SU-DHL-6 (cell line): ENCODE results near the gene TBKBP1.

ENCODE experiments used
- EZH2phosphoT487 ChIP-seq: fragments of 200-600 bp; sonication (generic), shearing (Covaris generic); conservative IDR thresholded peaks from 2 replicates; pipeline ENCODE4 v1.6.1; 2018; ENCODE audit warnings: mild to moderate bottlenecking, antibody characterized with exemption, low read length, moderate library complexity, mixed read lengths
- TF ChIP-seq, protein P1 (sequence below): fragments of 200-600 bp; sonication (generic); IDR thresholded peaks from one replicate; pipeline ENCODE4 v1.5.1; 2017; ENCODE audit warnings: antibody characterized with exemption, mild to moderate bottlenecking, low read length, moderate library complexity; ENCODE audit not compliant: insufficient read depth, poor library complexity, severe bottlenecking

- TF ChIP-seq, protein P1, sequence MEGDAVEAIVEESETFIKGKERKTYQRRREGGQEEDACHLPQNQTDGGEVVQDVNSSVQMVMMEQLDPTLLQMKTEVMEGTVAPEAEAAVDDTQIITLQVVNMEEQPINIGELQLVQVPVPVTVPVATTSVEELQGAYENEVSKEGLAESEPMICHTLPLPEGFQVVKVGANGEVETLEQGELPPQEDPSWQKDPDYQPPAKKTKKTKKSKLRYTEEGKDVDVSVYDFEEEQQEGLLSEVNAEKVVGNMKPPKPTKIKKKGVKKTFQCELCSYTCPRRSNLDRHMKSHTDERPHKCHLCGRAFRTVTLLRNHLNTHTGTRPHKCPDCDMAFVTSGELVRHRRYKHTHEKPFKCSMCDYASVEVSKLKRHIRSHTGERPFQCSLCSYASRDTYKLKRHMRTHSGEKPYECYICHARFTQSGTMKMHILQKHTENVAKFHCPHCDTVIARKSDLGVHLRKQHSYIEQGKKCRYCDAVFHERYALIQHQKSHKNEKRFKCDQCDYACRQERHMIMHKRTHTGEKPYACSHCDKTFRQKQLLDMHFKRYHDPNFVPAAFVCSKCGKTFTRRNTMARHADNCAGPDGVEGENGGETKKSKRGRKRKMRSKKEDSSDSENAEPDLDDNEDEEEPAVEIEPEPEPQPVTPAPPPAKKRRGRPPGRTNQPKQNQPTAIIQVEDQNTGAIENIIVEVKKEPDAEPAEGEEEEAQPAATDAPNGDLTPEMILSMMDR, result no peak
- TF ChIP-seq EZH2phosphoT487, result no peak
Measured at GRCh38 chr17:47682138-47682537, 11.8 kb upstream of the TBKBP1 start.
